ENCODE results near the gene PBX3.

Gene PBX3

GRCh38 chr9:125825762-125826161 lies 78.6 kb downstream of the PBX3 start:
- no peaks in the 10 kb centered on the region for H3K9me3 ChIP-seq (ENCODE audit: insufficient read depth, low read length)
- H3K4me1 ChIP-seq (ENCODE audit: insufficient read depth, insufficient read length), result no peaks in the 10 kb centered on the region
- no peak overlapping the region for H3K9ac ChIP-seq (ENCODE audit: insufficient read length, low read depth)
- no peak overlapping the region for H3K4me3 ChIP-seq (ENCODE audit: insufficient read length, low read depth)
- H3K36me3 ChIP-seq (ENCODE audit: insufficient read depth, insufficient read length, low read length), result no peaks in the 10 kb centered on the region
- TF ChIP-seq YY1 (IDR thresholded peaks at IDR 0.05; ENCODE audit: insufficient read depth, insufficient read length), result no peak
- TF ChIP-seq ZNF274 (IDR thresholded peaks at IDR 0.05; ENCODE audit: low read depth, low read length), result no peak
- no peak for TF ChIP-seq SUZ12 (IDR thresholded peaks at IDR 0.05; ENCODE audit: extremely low read depth, insufficient read depth, insufficient read length)
- H3K27me3 ChIP-seq (ENCODE audit: insufficient read depth, insufficient read length), result no peaks in the 10 kb centered on the region
- DNase-seq (ENCODE audit: low read depth, low spot score), result no peak

- TF ChIP-seq ZNF274 (IDR thresholded peaks at IDR 0.05; ENCODE audit: low read depth, low read length) (no peak), YY1 (IDR thresholded peaks at IDR 0.05; ENCODE audit: insufficient read depth, insufficient read length) (no peak), SUZ12 (IDR thresholded peaks at IDR 0.05; ENCODE audit: extremely low read depth, insufficient read depth, insufficient read length) (no peak)
- Histone ChIP-seq H3K4me3 (ENCODE audit: insufficient read length, low read depth) (no peak overlapping the region), H3K9me3 (ENCODE audit: insufficient read depth, low read length) (no peaks in the 10 kb centered on the region), H3K9ac (ENCODE audit: insufficient read length, low read depth) (no peak overlapping the region), H3K4me1 (ENCODE audit: insufficient read depth, insufficient read length) (no peaks in the 10 kb centered on the region), H3K27me3 (ENCODE audit: insufficient read depth, insufficient read length) (no peaks in the 10 kb centered on the region), H3K36me3 (ENCODE audit: insufficient read depth, insufficient read length, low read length) (no peaks in the 10 kb centered on the region)
- no peak for DNase-seq (ENCODE audit: low read depth, low spot score)
Measured at GRCh38 chr9:125826850-125827249, 79.7 kb downstream of the PBX3 start.

GRCh38 chr9:125829743-125830142 lies 82.6 kb downstream of the PBX3 start:
- Histone ChIP-seq H3K36me3 (ENCODE audit: insufficient read depth, insufficient read length, low read length) (no peaks in the 10 kb centered on the region), H3K9me3 (ENCODE audit: insufficient read depth, low read length) (no peaks in the 10 kb centered on the region), H3K27me3 (ENCODE audit: insufficient read depth, insufficient read length) (no peaks in the 10 kb centered on the region), H3K4me1 (ENCODE audit: insufficient read depth, insufficient read length) (no peaks in the 10 kb centered on the region), H3K9ac (ENCODE audit: insufficient read length, low read depth) (no peak overlapping the region), H3K4me3 (ENCODE audit: insufficient read length, low read depth) (no peak overlapping the region)
- TF ChIP-seq YY1 (IDR thresholded peaks at IDR 0.05; ENCODE audit: insufficient read depth, insufficient read length), result no peak
- DNase-seq (ENCODE audit: low read depth, low spot score), result no peak

- no peaks in the 10 kb centered on the region for H3K27me3 ChIP-seq (ENCODE audit: insufficient read depth, insufficient read length)
- no peak for DNase-seq (ENCODE audit: low read depth, low spot score)
Measured at GRCh38 chr9:125831054-125831453, 83.9 kb downstream of the PBX3 start.

GRCh38 chr9:125831616-125832015 lies 84.4 kb downstream of the PBX3 start:
- Histone ChIP-seq H3K9me3 (ENCODE audit: insufficient read depth, low read length) (no peaks in the 10 kb centered on the region), H3K4me3 (ENCODE audit: insufficient read length, low read depth) (no peak overlapping the region), H3K27me3 (ENCODE audit: insufficient read depth, insufficient read length) (no peaks in the 10 kb centered on the region), H3K36me3 (ENCODE audit: insufficient read depth, insufficient read length, low read length) (no peaks in the 10 kb centered on the region), H3K9ac (ENCODE audit: insufficient read length, low read depth) (no peak overlapping the region), H3K4me1 (ENCODE audit: insufficient read depth, insufficient read length) (no peaks in the 10 kb centered on the region)
- no peak for DNase-seq (ENCODE audit: low read depth, low spot score)
- no peak for TF ChIP-seq YY1 (IDR thresholded peaks at IDR 0.05; ENCODE audit: insufficient read depth, insufficient read length)
- no peak for TF ChIP-seq SUZ12 (IDR thresholded peaks at IDR 0.05; ENCODE audit: extremely low read depth, insufficient read depth, insufficient read length)
- no peak for TF ChIP-seq ZNF274 (IDR thresholded peaks at IDR 0.05; ENCODE audit: low read depth, low read length)

More at GRCh38 chr9:125831054-125831453, 83.9 kb downstream of the PBX3 start:
- Histone ChIP-seq H3K36me3 (ENCODE audit: insufficient read depth, insufficient read length, low read length) (no peaks in the 10 kb centered on the region), H3K4me3 (ENCODE audit: insufficient read length, low read depth) (no peak overlapping the region), H3K9me3 (ENCODE audit: insufficient read depth, low read length) (no peaks in the 10 kb centered on the region), H3K9ac (ENCODE audit: insufficient read length, low read depth) (no peak overlapping the region), H3K4me1 (ENCODE audit: insufficient read depth, insufficient read length) (no peaks in the 10 kb centered on the region)
- TF ChIP-seq YY1 (IDR thresholded peaks at IDR 0.05; ENCODE audit: insufficient read depth, insufficient read length) (no peak), SUZ12 (IDR thresholded peaks at IDR 0.05; ENCODE audit: extremely low read depth, insufficient read depth, insufficient read length) (no peak), ZNF274 (IDR thresholded peaks at IDR 0.05; ENCODE audit: low read depth, low read length) (no peak)

GRCh38 chr9:125835655-125836054 lies 88.5 kb downstream of the PBX3 start:
- Histone ChIP-seq H3K27me3 (ENCODE audit: insufficient read depth, insufficient read length) (no peaks in the 10 kb centered on the region), H3K4me3 (ENCODE audit: insufficient read length, low read depth) (no peak overlapping the region), H3K4me1 (ENCODE audit: insufficient read depth, insufficient read length) (no peaks in the 10 kb centered on the region), H3K36me3 (ENCODE audit: insufficient read depth, insufficient read length, low read length) (no peaks in the 10 kb centered on the region), H3K9me3 (ENCODE audit: insufficient read depth, low read length) (no peaks in the 10 kb centered on the region), H3K9ac (ENCODE audit: insufficient read length, low read depth) (no peak overlapping the region)
- DNase-seq (ENCODE audit: low read depth, low spot score), result no peak
- no peak for TF ChIP-seq SUZ12 (IDR thresholded peaks at IDR 0.05; ENCODE audit: extremely low read depth, insufficient read depth, insufficient read length)
- no peak for TF ChIP-seq YY1 (IDR thresholded peaks at IDR 0.05; ENCODE audit: insufficient read depth, insufficient read length)
- no peak for TF ChIP-seq ZNF274 (IDR thresholded peaks at IDR 0.05; ENCODE audit: low read depth, low read length)

GRCh38 chr9:125839317-125839716 lies 92.1 kb downstream of the PBX3 start:
- Histone ChIP-seq H3K36me3 (ENCODE audit: insufficient read depth, insufficient read length, low read length) (no peaks in the 10 kb centered on the region), H3K9me3 (ENCODE audit: insufficient read depth, low read length) (no peaks in the 10 kb centered on the region), H3K4me1 (ENCODE audit: insufficient read depth, insufficient read length) (no peaks in the 10 kb centered on the region), H3K4me3 (ENCODE audit: insufficient read length, low read depth) (no peak overlapping the region), H3K9ac (ENCODE audit: insufficient read length, low read depth) (no peak overlapping the region), H3K27me3 (ENCODE audit: insufficient read depth, insufficient read length) (no peaks in the 10 kb centered on the region)
- no peak for DNase-seq (ENCODE audit: low read depth, low spot score)
- no peak for TF ChIP-seq YY1 (IDR thresholded peaks at IDR 0.05; ENCODE audit: insufficient read depth, insufficient read length)
- no peak for TF ChIP-seq ZNF274 (IDR thresholded peaks at IDR 0.05; ENCODE audit: low read depth, low read length)
- TF ChIP-seq SUZ12 (IDR thresholded peaks at IDR 0.05; ENCODE audit: extremely low read depth, insufficient read depth, insufficient read length), result no peak

- no peaks in the 10 kb centered on the region for H3K4me1 ChIP-seq (ENCODE audit: insufficient read depth, insufficient read length)
- H3K4me3 ChIP-seq (ENCODE audit: insufficient read length, low read depth), result no peak overlapping the region
- TF ChIP-seq SUZ12 (IDR thresholded peaks at IDR 0.05; ENCODE audit: extremely low read depth, insufficient read depth, insufficient read length), result no peak
- TF ChIP-seq YY1 (IDR thresholded peaks at IDR 0.05; ENCODE audit: insufficient read depth, insufficient read length), result no peak
- no peak for TF ChIP-seq ZNF274 (IDR thresholded peaks at IDR 0.05; ENCODE audit: low read depth, low read length)
- H3K9me3 ChIP-seq (ENCODE audit: insufficient read depth, low read length), result no peaks in the 10 kb centered on the region; the same call in 1 of the 2 replicates
- H3K36me3 ChIP-seq (ENCODE audit: insufficient read depth, insufficient read length, low read length), result no peaks in the 10 kb centered on the region
- no peaks in the 10 kb centered on the region for H3K27me3 ChIP-seq (ENCODE audit: insufficient read depth, insufficient read length)
- DNase-seq (ENCODE audit: low read depth, low spot score), result no peak
- H3K9ac ChIP-seq (ENCODE audit: insufficient read length, low read depth), result no peak overlapping the region
Measured at GRCh38 chr9:125841444-125841843, 94.3 kb downstream of the PBX3 start.

Data from NT2/D1 (cell line).